Activated CD4-positive, alpha-beta memory T cell treated with anti-CD3 and anti-CD28 coated beads, Interleukin-2, amount 10 ng/mL, durations not matched to agents 7 days and 5 days (primary cell): ENCODE measurements around the gene HOTAIR. TPM values are rescaled to one million over a fixed set of nuclear protein-coding genes. Genes with fewer than 3 reads are reported as not detected.

Source experiments
- CTCF ChIA-PET: fragments of 350-600 bp; sonication (Branson Sonifier 250); formaldehyde crosslinking; loops from one replicate; lab custom pipeline; 2021; ENCODE audit warnings: antibody characterized with exemption, inconsistent platforms; lab: Charles Lee
- POLR2A ChIA-PET: fragments of 350-600 bp; sonication (Branson Sonifier 250); formaldehyde crosslinking; loops from one replicate; lab custom pipeline; 2021; ENCODE audit warnings: antibody characterized with exemption; lab: Charles Lee
- DNase-seq: peaks from one replicate; pipeline ENCODE4 v3.0.0-alpha.2; 2020
- H3K27ac Mint-ChIP-seq: one replicate; pipeline ENCODE4 v1.8.0; 2021; ENCODE audit warnings: mild to moderate bottlenecking, mixed read lengths
- H3K27me3 Mint-ChIP-seq: one replicate; pipeline ENCODE4 v1.8.0; 2021; ENCODE audit warnings: mixed read lengths
- H3K36me3 Mint-ChIP-seq: one replicate; pipeline ENCODE4 v1.8.0; 2021; ENCODE audit warnings: low read depth, mixed read lengths
- H3K4me1 Mint-ChIP-seq: one replicate; pipeline ENCODE4 v1.8.0; 2021; ENCODE audit warnings: mixed read lengths
- H3K4me3 Mint-ChIP-seq: one replicate; pipeline ENCODE4 v1.8.0; 2021; ENCODE audit warnings: mild to moderate bottlenecking, mixed read lengths
- H3K9me3 Mint-ChIP-seq: one replicate; pipeline ENCODE4 v1.8.0; 2021; ENCODE audit warnings: mixed read lengths
- total RNA-seq, 2 experiments: library from RNA; stranded (reverse); gene quantifications; one replicate each; pipeline ENCODE4 v1.2.3, GENCODE V29; 2021

HOTAIR gene
- total RNA-seq, 2 experiments from 2014 or later, result not detected

GRCh38 chr12:53953831-53954693 is 20.7 kb downstream of the HOTAIR start:
- Mint-ChIP-seq H3K4me1 (peaks cover 11% of the 10 kb centered on the region), H3K9me3 (no peaks in the 10 kb centered on the region)
- CTCF ChIA-PET, result interaction anchor here (1.0 kb wide), 1 partner anchor 52 kb away, joined by 3 read pairs; no protein-coding TSS in a partner anchor

DNA sequence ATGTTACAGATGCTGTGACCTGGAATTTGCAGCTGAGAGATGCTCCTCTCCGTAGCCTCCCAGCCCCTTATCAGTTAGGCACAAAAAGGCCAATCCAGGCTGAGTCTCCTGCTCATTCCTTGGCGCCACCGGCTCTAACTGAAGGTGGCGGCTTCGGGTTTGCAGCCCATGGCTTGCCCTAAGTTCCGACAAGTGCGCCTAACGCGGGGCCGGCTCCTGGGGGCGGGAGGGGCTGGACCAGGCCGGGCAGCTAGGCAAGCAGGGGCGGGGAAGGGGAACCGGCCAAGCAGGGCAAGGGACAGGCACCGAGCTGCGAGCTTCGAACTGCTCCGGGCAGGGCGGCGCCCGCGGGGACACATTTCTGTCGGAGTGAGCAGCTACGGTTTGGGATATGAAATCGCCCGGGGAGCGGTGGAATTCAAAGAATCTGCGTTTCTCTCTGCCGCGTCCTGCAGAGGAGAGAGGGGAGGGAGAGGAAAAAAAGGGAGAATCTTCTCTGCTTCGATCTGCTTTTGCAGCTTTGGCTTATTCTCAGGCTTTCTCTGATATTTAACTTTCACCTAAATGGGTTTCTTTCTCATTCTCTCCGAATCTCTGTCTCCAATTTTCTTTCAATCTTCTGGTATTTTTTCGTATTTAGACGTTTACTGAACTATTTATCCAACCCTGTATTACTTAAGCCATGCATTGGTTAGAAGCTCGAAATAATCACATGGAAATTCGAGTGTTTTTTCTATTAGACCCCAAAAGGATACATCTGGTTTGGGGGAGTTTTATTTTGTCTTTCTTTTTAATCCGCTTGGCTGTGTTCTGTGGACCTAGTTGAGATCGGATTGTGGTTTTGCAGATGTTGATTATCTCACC is 21.7 kb downstream of the HOTAIR start:
- ChIA-PET POLR2A (interaction anchor here (1.1 to 1.6 kb wide), 3 partner anchors 19 to 29 kb away, joined by 3 read pairs; no protein-coding TSS in a partner anchor), CTCF (no interaction called here)
- Mint-ChIP-seq H3K4me1 (peaks cover 11% of the 10 kb centered on the region), H3K27ac (peak overlapping the region; percentile 18), H3K36me3 (peaks cover 11% of the 10 kb centered on the region), H3K27me3 (peaks cover 95% of the 10 kb centered on the region), H3K9me3 (no peaks in the 10 kb centered on the region), H3K4me3 (peak overlapping the region; percentile 33)
- no peak for DNase-seq

More at GRCh38 chr12:53953831-53954693, 20.7 kb downstream of the HOTAIR start:
- Mint-ChIP-seq H3K27ac (no peak overlapping the region), H3K27me3 (peaks cover 94% of the 10 kb centered on the region), H3K4me3 (peak overlapping the region; percentile 17), H3K36me3 (peaks cover 11% of the 10 kb centered on the region)
- no peak for DNase-seq
- POLR2A ChIA-PET, result interaction anchor here (1.5 to 1.6 kb wide), 2 partner anchors 18 to 28 kb away, joined by 3 read pairs; no protein-coding TSS in a partner anchor

- Mint-ChIP-seq H3K36me3 (peaks cover 11% of the 10 kb centered on the region), H3K9me3 (no peaks in the 10 kb centered on the region), H3K4me3 (no peak overlapping the region), H3K27ac (peak overlapping the region; percentile 26), H3K4me1 (peaks cover 11% of the 10 kb centered on the region), H3K27me3 (peaks cover 96% of the 10 kb centered on the region)
- no peak for DNase-seq
- ChIA-PET CTCF (no interaction called here), POLR2A (interaction anchor here (1.1 kb wide), 1 partner anchor 22 kb away, joined by 3 read pairs; no protein-coding TSS in a partner anchor)
Observed at GRCh38 chr12:53952335-53952694, 22.4 kb downstream of the HOTAIR start.

GRCh38 chr12:53951577-53952334 is 23.0 kb downstream of the HOTAIR start:
- ChIA-PET CTCF (no interaction called here), POLR2A (no interaction called here)
- peaks cover 9% of the 10 kb centered on the region for H3K4me1 Mint-ChIP-seq
- no peak overlapping the region for H3K4me3 Mint-ChIP-seq
- H3K27me3 Mint-ChIP-seq, result peaks cover 94% of the 10 kb centered on the region
- no peak overlapping the region for H3K27ac Mint-ChIP-seq
- no peak for DNase-seq
- H3K36me3 Mint-ChIP-seq, result peaks cover 11% of the 10 kb centered on the region
- no peaks in the 10 kb centered on the region for H3K9me3 Mint-ChIP-seq

DNA sequence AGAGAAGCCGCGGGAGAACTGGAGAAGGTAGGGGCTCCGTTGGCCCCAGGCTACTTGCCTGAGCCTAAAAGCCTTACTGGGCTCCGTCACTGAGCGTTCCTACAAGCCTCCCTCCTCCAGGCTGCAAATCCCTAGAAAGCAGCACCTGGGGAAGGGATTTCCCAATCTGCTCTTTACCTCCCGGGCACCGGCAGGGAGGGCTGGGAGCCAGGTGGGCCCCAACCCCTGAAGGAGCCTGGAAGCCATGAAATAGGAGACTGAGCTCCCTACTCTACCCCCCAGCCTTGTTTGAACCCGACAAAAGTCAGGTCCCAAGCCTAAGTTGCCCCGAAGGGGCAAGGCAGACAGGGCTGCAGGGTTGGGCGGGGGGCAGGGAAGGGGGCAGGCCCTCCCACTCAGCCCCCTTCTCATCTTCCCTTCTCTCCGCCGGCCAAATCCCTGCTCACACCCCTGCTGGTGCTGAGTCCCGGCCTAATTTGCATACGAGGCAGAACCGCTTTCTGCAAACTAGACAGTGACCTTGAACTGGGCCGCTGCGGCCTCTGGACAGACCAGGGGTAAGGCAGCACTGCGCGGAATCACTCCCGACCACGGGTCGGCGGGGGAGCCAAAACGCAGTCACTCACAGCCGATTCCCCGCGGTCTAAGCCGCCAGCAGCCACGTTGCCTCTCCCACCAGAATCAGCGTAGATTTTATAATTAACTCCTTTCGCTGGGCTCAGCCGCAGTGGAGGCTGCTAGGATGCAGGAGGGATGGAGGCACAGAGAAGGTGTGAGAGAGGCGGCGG is 23.8 kb downstream of the HOTAIR start:
- Mint-ChIP-seq H3K27me3 (peaks cover 94% of the 10 kb centered on the region), H3K4me1 (peaks cover 5% of the 10 kb centered on the region), H3K27ac (peak overlapping the region; percentile 16), H3K9me3 (no peaks in the 10 kb centered on the region), H3K36me3 (peaks cover 10% of the 10 kb centered on the region), H3K4me3 (no peak overlapping the region)
- POLR2A ChIA-PET, result no interaction called here
- CTCF ChIA-PET, result no interaction called here
- DNase-seq, result no peak

DNA sequence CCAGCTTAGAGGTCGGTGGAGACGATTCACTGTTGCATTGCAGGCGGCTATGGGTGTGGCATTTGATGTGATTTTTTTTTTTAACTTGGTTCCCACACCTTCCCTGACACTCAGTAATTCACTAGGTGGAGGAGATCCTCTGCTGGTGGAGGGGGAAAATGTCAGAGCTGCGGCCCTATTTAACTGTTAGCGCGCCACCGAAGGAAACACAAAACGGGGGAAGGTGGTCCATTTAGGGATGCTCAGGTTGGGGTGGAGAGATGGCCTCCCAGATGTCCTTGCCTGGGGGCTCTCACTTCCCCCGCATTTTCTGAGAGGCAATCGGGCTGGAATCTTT is 24.3 kb downstream of the HOTAIR start:
- Mint-ChIP-seq H3K27ac (no peak overlapping the region), H3K4me3 (no peak overlapping the region), H3K9me3 (no peaks in the 10 kb centered on the region), H3K4me1 (peaks cover 3% of the 10 kb centered on the region), H3K27me3 (peaks cover 94% of the 10 kb centered on the region), H3K36me3 (peaks cover 7% of the 10 kb centered on the region)
- DNase-seq, result no peak
- ChIA-PET POLR2A (no interaction called here), CTCF (no interaction called here)

GRCh38 chr12:53949631-53950436 is 24.9 kb downstream of the HOTAIR start:
- no peaks in the 10 kb centered on the region for H3K9me3 Mint-ChIP-seq
- no peak for DNase-seq
- no peak overlapping the region for H3K4me3 Mint-ChIP-seq
- peaks cover 7% of the 10 kb centered on the region for H3K36me3 Mint-ChIP-seq
- ChIA-PET POLR2A (no interaction called here), CTCF (no interaction called here)
- H3K27me3 Mint-ChIP-seq, result peaks cover 97% of the 10 kb centered on the region
- peaks cover 3% of the 10 kb centered on the region for H3K4me1 Mint-ChIP-seq
- no peak overlapping the region for H3K27ac Mint-ChIP-seq

- Mint-ChIP-seq H3K36me3 (peaks cover 5% of the 10 kb centered on the region), H3K9me3 (no peaks in the 10 kb centered on the region), H3K27me3 (peaks cover 97% of the 10 kb centered on the region), H3K4me1 (peaks cover 3% of the 10 kb centered on the region), H3K4me3 (no peak overlapping the region), H3K27ac (no peak overlapping the region)
- ChIA-PET POLR2A (no interaction called here), CTCF (no interaction called here)
- no peak for DNase-seq
Observed at GRCh38 chr12:53948650-53949593, 25.8 kb downstream of the HOTAIR start.

DNA sequence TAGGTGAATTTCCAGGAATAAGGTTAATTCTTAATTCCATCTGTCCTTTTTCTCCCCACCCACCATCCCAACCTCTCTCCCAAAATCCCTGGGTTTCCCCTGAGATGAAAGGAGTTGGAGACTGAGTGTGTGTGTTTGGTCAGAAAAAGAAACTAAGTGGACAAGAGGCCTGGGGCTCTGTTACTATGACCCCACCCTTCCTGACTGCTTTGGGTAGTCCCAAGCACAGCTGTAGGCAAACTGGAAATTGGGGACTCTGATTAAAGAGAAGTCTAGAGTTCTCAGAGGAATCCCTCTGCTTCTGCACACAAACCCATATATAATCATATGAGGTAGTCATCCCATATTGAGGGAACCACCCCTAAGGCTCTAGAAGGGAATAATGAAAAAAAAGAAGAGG is 27.0 kb downstream of the HOTAIR start:
- Mint-ChIP-seq H3K36me3 (no peaks in the 10 kb centered on the region), H3K9me3 (no peaks in the 10 kb centered on the region), H3K27ac (no peak overlapping the region), H3K4me1 (no peaks in the 10 kb centered on the region), H3K27me3 (peaks cover 94% of the 10 kb centered on the region), H3K4me3 (no peak overlapping the region)
- DNase-seq, result no peak
- POLR2A ChIA-PET, result no interaction called here
- CTCF ChIA-PET, result no interaction called here

DNA sequence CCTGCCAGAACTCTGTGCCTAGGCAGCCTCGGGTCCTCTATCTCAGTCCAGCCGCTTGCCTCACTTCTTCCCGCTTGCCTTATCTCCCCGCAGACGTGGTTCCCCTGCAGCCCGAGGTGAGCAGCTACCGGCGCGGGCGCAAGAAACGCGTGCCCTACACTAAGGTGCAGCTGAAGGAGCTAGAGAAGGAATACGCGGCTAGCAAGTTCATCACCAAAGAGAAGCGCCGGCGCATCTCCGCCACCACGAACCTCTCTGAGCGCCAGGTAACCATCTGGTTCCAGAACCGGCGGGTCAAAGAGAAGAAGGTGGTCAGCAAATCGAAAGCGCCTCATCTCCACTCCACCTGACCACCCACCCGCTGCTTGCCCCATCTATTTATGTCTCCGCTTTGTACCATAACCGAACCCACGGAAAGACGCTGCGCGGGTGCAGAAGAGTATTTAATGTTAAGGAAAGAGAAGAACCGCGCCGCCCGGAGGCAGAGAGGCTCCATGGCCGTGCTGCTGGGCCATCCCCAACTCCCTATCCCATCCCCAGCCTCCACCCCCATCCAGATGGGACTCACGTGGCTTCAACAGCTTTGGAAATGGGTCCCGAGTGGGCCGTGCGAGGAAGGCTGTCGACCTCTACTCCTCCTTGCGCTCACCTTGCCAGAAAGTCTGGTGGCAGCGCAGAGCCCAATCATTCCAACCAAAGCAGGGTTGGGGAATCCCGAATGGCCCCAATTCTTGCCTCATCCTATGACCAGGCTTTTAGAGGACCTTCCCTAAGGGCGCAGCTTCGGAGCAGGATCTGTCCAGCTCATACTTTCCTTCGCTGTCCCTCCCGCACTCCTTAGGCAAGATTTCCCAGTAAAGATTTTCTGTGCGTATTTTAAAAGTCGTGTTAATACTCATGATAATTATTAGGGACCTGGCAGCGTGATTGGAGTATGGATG is 29.6 kb downstream of the HOTAIR start:
- ChIA-PET CTCF (no interaction called here), POLR2A (no interaction called here)
- no peak overlapping the region for H3K27ac Mint-ChIP-seq
- H3K9me3 Mint-ChIP-seq, result no peaks in the 10 kb centered on the region
- H3K36me3 Mint-ChIP-seq, result no peaks in the 10 kb centered on the region
- no peak overlapping the region for H3K4me3 Mint-ChIP-seq
- no peaks in the 10 kb centered on the region for H3K4me1 Mint-ChIP-seq
- H3K27me3 Mint-ChIP-seq, result peaks cover 91% of the 10 kb centered on the region
- DNase-seq, result no peak
